ENCODE measurements around the gene GGA2.
"Not testable (repeated sequence)": the region's sequence is repeated elsewhere in the genome, so short reads cannot be mapped to it uniquely, and the experiment has no call there.

Gene GGA2

GRCh38 chr16:23521037-23521743 is 10.9 kb upstream of the GGA2 start:
- no peak for DNase-seq (ENCODE audit: insufficient read length)
- TF ChIP-seq POLR2A (IDR thresholded peaks at IDR 0.05; ENCODE audit: low read depth, low read length) (no peak), POLR2AphosphoS5 (IDR thresholded peaks at IDR 0.05; ENCODE audit: low read depth, low read length) (no peak), TAF1 (IDR thresholded peaks at IDR 0.05; ENCODE audit: borderline replicate concordance, low read depth, low read length) (no peak)
- no peak for FAIRE-seq

DNA sequence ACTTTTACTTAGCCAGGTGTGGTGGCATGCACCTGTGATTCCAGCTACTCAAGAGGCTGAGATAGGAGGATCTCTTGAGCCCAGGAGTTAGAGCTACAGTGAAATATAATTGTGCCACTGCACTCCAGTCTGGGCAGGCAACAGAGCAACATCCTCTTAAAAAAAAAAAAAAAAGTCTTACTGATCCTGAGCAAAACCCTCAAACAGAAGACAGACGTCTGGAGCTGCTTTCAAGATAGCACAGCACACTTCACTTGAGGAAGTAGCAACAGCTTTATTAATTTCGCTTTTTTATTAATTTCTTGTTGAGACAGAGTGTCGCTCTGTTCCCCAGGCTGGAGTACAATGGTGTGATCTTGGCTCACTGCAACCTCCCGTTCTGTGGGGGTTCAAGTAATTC is 10.2 kb upstream of the GGA2 start:
- no peak for DNase-seq (ENCODE audit: insufficient read length)
- no peak for FAIRE-seq
- TF ChIP-seq POLR2AphosphoS5 (IDR thresholded peaks at IDR 0.05; ENCODE audit: low read depth, low read length) (no peak), TAF1 (IDR thresholded peaks at IDR 0.05; ENCODE audit: borderline replicate concordance, low read depth, low read length) (no peak), POLR2A (IDR thresholded peaks at IDR 0.05; ENCODE audit: low read depth, low read length) (no peak)

- FAIRE-seq (no peak), DNase-seq (ENCODE audit: insufficient read length) (no peak)
- TF ChIP-seq POLR2A (IDR thresholded peaks at IDR 0.05; ENCODE audit: low read depth, low read length): no peak
- TF ChIP-seq TAF1 (IDR thresholded peaks at IDR 0.05; ENCODE audit: borderline replicate concordance, low read depth, low read length): no peak
Observed at GRCh38 chr16:23519282-23519681, 9.0 kb upstream of the GGA2 start.

DNA sequence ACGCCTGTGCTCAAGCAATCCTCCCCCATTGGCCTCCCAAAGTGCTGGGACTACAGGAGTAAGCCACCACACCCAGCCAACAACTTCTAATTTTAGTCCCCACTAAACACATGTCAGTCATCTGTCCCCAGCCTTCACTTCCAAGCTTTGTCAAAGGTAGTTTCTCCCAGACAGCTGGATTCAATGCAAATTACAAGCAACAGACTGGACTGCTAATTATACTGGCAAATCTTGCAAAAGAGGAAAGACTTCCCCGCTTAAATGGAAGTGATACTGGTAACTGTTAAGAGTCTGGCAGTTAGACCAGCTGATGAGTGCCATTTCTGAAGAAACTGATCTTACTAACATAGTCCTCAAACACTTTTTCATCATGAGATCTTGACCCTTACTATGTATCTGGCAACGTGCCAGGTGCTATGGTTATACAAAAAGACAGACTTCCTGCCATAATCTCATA is 8.2 kb upstream of the GGA2 start:
- DNase-seq (ENCODE audit: insufficient read length) (no peak), FAIRE-seq (peak; percentile 40)
- no peak for TF ChIP-seq POLR2AphosphoS5 (IDR thresholded peaks at IDR 0.05; ENCODE audit: low read depth, low read length)
- no peak for TF ChIP-seq POLR2A (IDR thresholded peaks at IDR 0.05; ENCODE audit: low read depth, low read length)
- no peak for TF ChIP-seq TAF1 (IDR thresholded peaks at IDR 0.05; ENCODE audit: borderline replicate concordance, low read depth, low read length)

DNA sequence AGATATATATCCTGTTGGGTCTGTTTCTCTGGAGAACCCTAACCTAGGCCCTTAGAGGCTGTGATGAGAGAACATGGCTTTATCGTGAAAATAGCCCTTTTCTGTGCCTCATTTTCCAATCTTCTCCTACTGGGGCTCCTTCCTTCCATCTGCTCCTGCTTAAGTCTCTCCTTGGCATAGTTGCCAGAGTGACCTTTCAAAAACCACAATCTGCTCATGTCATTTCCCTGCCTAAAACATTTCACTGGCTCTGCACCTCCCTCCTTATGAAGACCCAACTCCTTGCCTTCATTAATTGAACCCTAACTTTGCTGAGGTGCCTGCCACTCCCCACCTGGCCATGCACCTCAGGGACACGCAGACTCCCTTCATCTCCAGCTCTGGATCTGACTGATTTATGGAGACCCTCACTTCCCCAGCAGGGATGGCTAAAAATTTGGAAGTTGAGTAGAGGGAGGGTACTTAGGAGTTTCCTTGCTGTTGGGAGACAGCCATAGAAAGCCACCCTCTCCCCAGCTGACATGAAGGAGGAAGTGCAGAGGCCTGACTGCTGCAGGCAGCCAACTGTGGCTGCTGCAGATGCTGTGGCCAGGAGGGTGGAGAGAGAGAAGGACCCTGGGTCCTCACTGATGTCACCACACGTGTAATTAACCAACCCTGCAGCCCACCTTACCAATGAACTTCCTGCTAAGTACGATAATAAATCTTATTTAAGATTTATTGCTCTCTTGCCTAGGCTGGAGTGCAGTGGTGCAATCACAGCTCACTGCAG is 6.3 kb upstream of the GGA2 start:
- DNase-seq (ENCODE audit: insufficient read length) (no peak), FAIRE-seq (no peak)
- TF ChIP-seq POLR2AphosphoS5 (IDR thresholded peaks at IDR 0.05; ENCODE audit: low read depth, low read length) (no peak), TAF1 (IDR thresholded peaks at IDR 0.05; ENCODE audit: borderline replicate concordance, low read depth, low read length) (no peak), POLR2A (IDR thresholded peaks at IDR 0.05; ENCODE audit: low read depth, low read length) (no peak)

DNA sequence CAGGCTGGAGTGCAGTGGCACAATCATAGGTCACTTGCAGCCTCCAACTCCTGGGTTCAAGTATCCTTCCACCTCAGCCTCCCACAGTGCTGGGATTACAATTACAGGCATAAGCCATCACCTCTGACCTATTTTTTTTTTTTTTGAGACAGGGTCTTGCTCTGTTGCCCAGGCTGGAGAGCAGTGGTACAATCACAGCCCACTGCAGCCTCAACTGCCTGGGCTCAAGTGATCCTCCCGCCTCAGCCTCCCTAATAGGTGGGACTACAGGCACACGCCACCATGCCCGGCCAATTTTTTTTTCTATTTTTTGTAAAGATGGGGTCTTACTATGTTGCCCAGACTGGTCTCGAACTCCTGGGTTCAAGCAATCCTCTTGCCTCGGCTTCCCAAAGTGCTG is 5.6 kb upstream of the GGA2 start:
- no peak for DNase-seq (ENCODE audit: insufficient read length)
- TF ChIP-seq TAF1 (IDR thresholded peaks at IDR 0.05; ENCODE audit: borderline replicate concordance, low read depth, low read length) (no peak), POLR2A (IDR thresholded peaks at IDR 0.05; ENCODE audit: low read depth, low read length) (no peak), POLR2AphosphoS5 (IDR thresholded peaks at IDR 0.05; ENCODE audit: low read depth, low read length) (no peak)
- FAIRE-seq: no peak

DNA sequence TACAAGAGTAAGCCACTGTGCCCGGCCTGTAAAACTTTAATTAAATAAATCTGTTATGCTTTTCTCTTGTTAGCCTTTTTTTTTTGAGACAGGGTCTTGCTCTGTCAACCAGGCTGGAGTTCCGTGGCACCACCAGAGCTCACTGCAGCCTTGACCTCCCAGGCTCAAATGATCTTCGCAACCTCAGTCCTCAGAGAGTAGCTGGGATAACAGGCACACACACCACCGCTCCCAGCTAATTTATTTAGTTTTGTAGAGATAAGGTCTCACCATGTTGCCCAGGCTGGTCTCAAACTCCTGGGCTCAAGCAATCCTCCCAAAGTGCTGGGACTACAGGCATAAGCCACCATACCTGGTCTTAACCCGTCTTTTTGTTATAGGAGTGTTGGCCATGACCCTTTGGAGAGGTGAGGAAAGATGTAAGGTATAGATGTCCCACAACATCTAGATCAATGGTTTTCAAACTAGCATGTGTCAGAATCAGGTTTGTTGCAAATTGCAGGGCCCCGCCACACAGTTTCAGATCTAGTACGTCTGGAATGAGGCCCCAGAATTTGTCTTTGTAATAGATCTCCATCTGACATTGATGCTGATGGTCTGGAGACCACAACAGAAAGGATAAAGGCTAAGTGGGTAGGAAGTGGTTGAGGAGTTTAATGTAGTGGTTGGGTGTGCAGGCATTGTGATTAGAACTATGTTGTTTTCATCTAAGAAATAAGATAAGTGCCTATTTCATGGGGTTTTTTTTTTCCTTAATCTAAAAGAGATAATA is 4.3 kb upstream of the GGA2 start:
- no peak for FAIRE-seq
- no peak for DNase-seq (ENCODE audit: insufficient read length)

GRCh38 chr16:23512168-23512695 is 1.9 kb upstream of the GGA2 start:
- TF ChIP-seq POLR2AphosphoS5 (IDR thresholded peaks at IDR 0.05; ENCODE audit: low read depth, low read length) (no peak), POLR2A (IDR thresholded peaks at IDR 0.05; ENCODE audit: low read depth, low read length) (no peak), TAF1 (IDR thresholded peaks at IDR 0.05; ENCODE audit: borderline replicate concordance, low read depth, low read length) (no peak)
- FAIRE-seq (no peak), DNase-seq (ENCODE audit: insufficient read length) (no peak)

More for the DNA sequence above, 4.3 kb upstream of the GGA2 start:
- TF ChIP-seq POLR2A (IDR thresholded peaks at IDR 0.05; ENCODE audit: low read depth, low read length): no peak
- TF ChIP-seq TAF1 (IDR thresholded peaks at IDR 0.05; ENCODE audit: borderline replicate concordance, low read depth, low read length): no peak
- TF ChIP-seq POLR2AphosphoS5 (IDR thresholded peaks at IDR 0.05; ENCODE audit: low read depth, low read length): no peak

DNA sequence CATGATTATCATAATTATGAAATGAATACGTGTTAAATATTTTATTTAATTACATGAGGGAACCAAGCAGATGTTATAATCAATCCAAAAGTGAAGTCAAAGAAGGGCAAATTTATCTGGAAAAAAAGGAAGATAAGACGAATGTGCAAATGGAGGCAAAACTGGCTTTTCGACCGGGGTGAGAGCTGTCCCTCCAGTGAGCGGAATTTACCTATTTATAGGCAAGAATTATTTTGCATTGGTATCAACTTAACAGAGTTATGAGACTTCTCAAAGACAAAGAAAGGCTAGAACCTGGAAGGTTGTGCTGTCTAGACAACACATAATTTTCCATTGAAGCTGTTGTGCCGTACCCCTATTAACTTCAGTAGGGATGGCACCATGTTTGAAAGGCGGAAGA is 1.4 kb upstream of the GGA2 start:
- FAIRE-seq: no peak
- DNase-seq (ENCODE audit: insufficient read length): no peak
- no peak for TF ChIP-seq POLR2A (IDR thresholded peaks at IDR 0.05; ENCODE audit: low read depth, low read length)
- TF ChIP-seq TAF1 (IDR thresholded peaks at IDR 0.05; ENCODE audit: borderline replicate concordance, low read depth, low read length): no peak
- TF ChIP-seq POLR2AphosphoS5 (IDR thresholded peaks at IDR 0.05; ENCODE audit: low read depth, low read length): no peak

- not testable (repeated sequence) for DNase-seq (ENCODE audit: insufficient read length)
- FAIRE-seq: peak; percentile 54
Observed at GRCh38 chr16:23510915-23511270, 599 bp upstream of the GGA2 start.

DNA sequence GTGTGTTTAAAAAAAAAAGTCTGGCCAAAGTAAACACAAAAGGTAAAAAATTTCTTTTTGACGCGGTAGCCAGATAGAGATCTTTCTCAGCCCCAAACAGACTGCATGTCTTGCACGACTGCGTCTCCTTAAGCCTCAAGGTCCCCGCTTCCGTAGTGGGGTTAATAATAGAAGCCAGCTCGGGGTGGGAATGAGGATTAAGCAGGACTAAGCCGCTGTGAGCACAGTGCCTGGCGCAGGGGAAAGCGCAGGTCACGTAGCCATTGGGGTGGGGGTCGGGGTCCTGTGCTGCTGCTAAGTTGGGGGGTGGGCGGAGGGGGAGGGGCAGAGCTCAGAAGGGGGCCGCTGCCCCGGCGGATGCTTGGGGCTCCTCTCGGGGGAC is 521 bp downstream of the GGA2 start:
- no peak for DNase-seq (ENCODE audit: insufficient read length)
- no peak for TF ChIP-seq POLR2A (IDR thresholded peaks at IDR 0.05; ENCODE audit: low read depth, low read length)
- no peak for TF ChIP-seq POLR2AphosphoS5 (IDR thresholded peaks at IDR 0.05; ENCODE audit: low read depth, low read length)
- TF ChIP-seq TAF1 (IDR thresholded peaks at IDR 0.05; ENCODE audit: borderline replicate concordance, low read depth, low read length): no peak
- no peak for FAIRE-seq
